A549 (cell line): ENCODE data around the gene SLC35B4. TPM values are rescaled to one million over a fixed set of nuclear protein-coding genes. Genes with fewer than 3 reads are reported as not detected.

Experiments
- ATAC-seq, 2 experiments: fragments of 200-7000 bp in 1 of 2; fragments of >200 bp in 1 of 2; cut with Nextera tagmentation in 1 of 2; cut with Tn5 transposase in 1 of 2; 3 replicates each; pipeline versions ENCODE4 v1.8.0 to v1.9.1; 2018 to 2020; ENCODE audit warnings: mild to moderate bottlenecking in 1 of 2, moderate library complexity in 1 of 2
- CTCF ChIA-PET: fragments of 300-600 bp; sonication (Branson Sonifier 250); formaldehyde crosslinking; extraction: SDS; loops from one replicate; lab custom pipeline; 2021; ENCODE audit warnings: antibody characterized with exemption, inconsistent platforms; lab: Yijun Ruan, JAX
- POLR2A ChIA-PET: fragments of 350-600 bp; formaldehyde crosslinking; extraction: SDS; loops from one replicate; lab custom pipeline; 2021; ENCODE audit warnings: antibody characterized with exemption, inconsistent platforms; lab: Yijun Ruan, JAX
- DNase-seq, 2 experiments: peaks; one replicate each; pipeline versions ENCODE4 v3.0.0 to v3.0.0-alpha.2; 2011 to 2016; ENCODE audit warnings: low read depth in 1 of 2, low spot score in 1 of 2
- FAIRE-seq: peaks from 2 replicates; lab custom pipeline; 2011; peaks lifted over from hg19 to GRCh38; lab: Jason Lieb, UNC
- H3K27ac ChIP-seq, 2 experiments: fragments of >200 bp; sonication (Bioruptor Twin); formaldehyde crosslinking; 3 replicates each; pipeline ENCODE4 v1.5.1; 2016 to 2017
- H3K4me1 ChIP-seq: fragments of >200 bp; sonication (Bioruptor Twin); formaldehyde crosslinking; 3 replicates; pipeline ENCODE4 v1.6.1; 2016
- H3K4me2 ChIP-seq: fragments of >200 bp; sonication (Bioruptor Twin); formaldehyde crosslinking; 3 replicates; pipeline ENCODE4 v1.6.1; 2016
- H3K4me3 ChIP-seq: fragments of >200 bp; sonication (Bioruptor Twin); formaldehyde crosslinking; 3 replicates; pipeline ENCODE4 v1.5.1; 2016
- H3K9me3 ChIP-seq: fragments of >200 bp; sonication (Bioruptor Twin); formaldehyde crosslinking; 3 replicates; pipeline ENCODE4 v1.6.1; 2016
- CHD4 ChIP-seq: fragments of 200-600 bp; sonication (generic); IDR thresholded peaks from 2 replicates; pipeline ENCODE4 v1.6.1; 2016; ENCODE audit warnings: antibody characterized with exemption, mild to moderate bottlenecking, borderline replicate concordance
- EP300 ChIP-seq, 2 experiments: fragments of >200 bp; sonication (Bioruptor Twin); formaldehyde crosslinking; IDR thresholded peaks; 2 replicates in 1 of 2; 3 replicates in 1 of 2; pipeline ENCODE4 v1.6.1; 2016 to 2017
- ESRRA ChIP-seq: fragments of 150-350 bp; IDR thresholded peaks from 2 replicates; pipeline ENCODE4 v1.6.1; 2014; ENCODE audit warnings: mild to moderate bottlenecking, low read length, borderline replicate concordance
- FOSB ChIP-seq: fragments of 250-450 bp; sonication (Bioruptor Pico); IDR thresholded peaks from 2 replicates; pipeline ENCODE4 v1.5.0; 2020; ENCODE audit warnings: mild to moderate bottlenecking, moderate library complexity
- FOXS1 ChIP-seq: fragments of 250-450 bp; sonication (Bioruptor Pico); IDR thresholded peaks from 2 replicates; pipeline ENCODE4 v1.5.0; 2020; ENCODE audit warnings: mild to moderate bottlenecking, moderate library complexity
- HEYL ChIP-seq: fragments of 250-450 bp; sonication (Bioruptor Pico); IDR thresholded peaks from 2 replicates; pipeline ENCODE4 v1.8.0; 2021; ENCODE audit warnings: mild to moderate bottlenecking, moderate library complexity
- JUN ChIP-seq, 2 experiments: fragments of >200 bp; sonication (Bioruptor Twin); formaldehyde crosslinking; IDR thresholded peaks; 2 replicates in 1 of 2; 3 replicates in 1 of 2; pipeline ENCODE4 v1.6.1; 2016 to 2017
- KDM5A ChIP-seq: fragments of 200-600 bp; sonication (generic); IDR thresholded peaks from 2 replicates; pipeline ENCODE4 v1.6.1; 2016; ENCODE audit warnings: antibody characterized with exemption, mild to moderate bottlenecking
- MAFK ChIP-seq: fragments of 450-650 bp; IDR thresholded peaks from 2 replicates; pipeline ENCODE4 v1.6.1; 2014; ENCODE audit not compliant: partially characterized antibody
- MAZ ChIP-seq: fragments of 150-350 bp; IDR thresholded peaks from 2 replicates; pipeline ENCODE4 v1.6.1; 2014; ENCODE audit warnings: antibody characterized with exemption, low read depth, low read length, borderline replicate concordance
- MYC ChIP-seq: IDR thresholded peaks from 2 replicates; pipeline ENCODE4 v1.6.1; 2012; ENCODE audit warnings: mild to moderate bottlenecking, inconsistent platforms, low read length, improper control_type of control experiment, borderline replicate concordance
- NFE2L2 ChIP-seq: fragments of 150-350 bp; conservative IDR thresholded peaks from 2 replicates; pipeline ENCODE4 v1.6.1; 2014; ENCODE audit warnings: low read length
- NPAS2 ChIP-seq: fragments of 250-450 bp; sonication (Bioruptor Pico); IDR thresholded peaks from 2 replicates; pipeline ENCODE4 v1.8.0; 2022; ENCODE audit warnings: mild to moderate bottlenecking, moderate library complexity, borderline replicate concordance
- ZC3H11A ChIP-seq: fragments of 450-650 bp; IDR thresholded peaks from 2 replicates; pipeline ENCODE4 v1.6.1; 2014; ENCODE audit warnings: antibody characterized with exemption, mild to moderate bottlenecking
- ZSCAN20 ChIP-seq: fragments of 250-450 bp; sonication (Bioruptor Pico); IDR thresholded peaks from 2 replicates; pipeline ENCODE4 v1.8.0; 2022; ENCODE audit warnings: mild to moderate bottlenecking, moderate library complexity
- WGBS: methylation state at CpG from one replicate; pipeline ENCODE4 v1.1.6; 2017; ENCODE audit errors: missing lambda C conversion rate; 5-methylcytosine and 5-hydroxymethylcytosine counted together
- polyA plus RNA-seq, 4 experiments: library from polyadenylated mRNA; depleted of rRNA in 3 of 4; stranded (reverse); fragments of >200 nt; fragmentation: RNase III in 1 of 4; extraction: RNeasy Plus Mini Kit Qiagen cat#74134 plus additional on column Dnase treatment in 1 of 4; gene quantifications; 2 replicates in 3 of 4; 3 replicates in 1 of 4; pipeline ENCODE4 v1.2.3, GENCODE V29; 2011 to 2017
- TF ChIP-seq, protein P1 (sequence below): fragments of 250-450 bp; sonication (Bioruptor Pico); IDR thresholded peaks from 2 replicates; pipeline ENCODE4 v1.5.0; 2020; ENCODE audit warnings: low read depth, mild to moderate bottlenecking, moderate library complexity
- TF ChIP-seq, protein P2 (sequence below): fragments of 250-450 bp; sonication (Bioruptor Pico); IDR thresholded peaks from 2 replicates; pipeline ENCODE4 v1.5.0; 2021; ENCODE audit warnings: mild to moderate bottlenecking, moderate library complexity, borderline replicate concordance
- TF ChIP-seq, protein P3 (sequence below): IDR thresholded peaks from 2 replicates; pipeline ENCODE4 v1.6.1; 2012
- TF ChIP-seq, protein P4 (sequence below): fragments of 150-350 bp; IDR thresholded peaks from 2 replicates; pipeline ENCODE4 v1.6.1; 2014; ENCODE audit warnings: low read depth, mild to moderate bottlenecking, low read length
- TF ChIP-seq, protein P5 (sequence below): fragments of >200 bp; sonication (Bioruptor Twin); formaldehyde crosslinking; IDR thresholded peaks from 3 replicates; pipeline ENCODE4 v1.5.1; 2016
- TF ChIP-seq, protein P6 (sequence below): fragments of >200 bp; sonication (Bioruptor Twin); formaldehyde crosslinking; IDR thresholded peaks from 3 replicates; pipeline ENCODE4 v1.6.1; 2016

SLC35B4 gene
- polyA plus RNA-seq, 2 of the 4 experiments (the other 2 are of a cell fraction): 32.8 to 73.0 TPM

DNA sequence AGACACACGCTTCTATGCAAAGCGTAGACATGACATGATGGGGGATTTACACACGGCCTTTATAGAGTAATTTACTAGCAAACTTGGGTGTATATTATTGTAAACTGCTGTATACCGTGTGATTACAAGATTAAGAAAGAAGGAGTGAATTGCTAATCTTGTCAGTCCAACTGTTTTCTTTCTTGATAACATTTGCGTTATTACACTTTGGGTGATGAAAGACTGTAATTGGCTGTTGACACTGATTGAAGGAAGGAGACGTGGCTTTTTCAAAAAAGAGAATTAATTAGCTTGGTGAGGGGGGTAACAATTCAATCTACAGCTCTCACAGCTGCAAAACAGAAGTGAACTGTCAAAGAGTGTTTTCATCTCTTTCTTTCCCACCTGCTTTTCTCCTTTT, 32.7 kb downstream of the SLC35B4 start:
- FAIRE-seq: peak; percentile 59
- DNase-seq: no peak
- Histone ChIP-seq H3K4me2 (no peak overlapping the region), H3K4me3 (no peak overlapping the region), H3K4me1 (peaks cover under 1% of the 10 kb centered on the region; the same call in 1 of the 3 replicates), H3K9me3 (no peaks in the 10 kb centered on the region), H3K27ac (no peak overlapping the region)
- 61% methylated on average over 6 of the region's 6 CpGs for WGBS
- ATAC-seq: no peak
- TF ChIP-seq MYC: no peak
- TF ChIP-seq FOSB (CRISPR knock-in tag): no peak
- no peak for TF ChIP-seq MAZ
- TF ChIP-seq ZSCAN20 (CRISPR knock-in tag): no peak
- TF ChIP-seq, protein P1, sequence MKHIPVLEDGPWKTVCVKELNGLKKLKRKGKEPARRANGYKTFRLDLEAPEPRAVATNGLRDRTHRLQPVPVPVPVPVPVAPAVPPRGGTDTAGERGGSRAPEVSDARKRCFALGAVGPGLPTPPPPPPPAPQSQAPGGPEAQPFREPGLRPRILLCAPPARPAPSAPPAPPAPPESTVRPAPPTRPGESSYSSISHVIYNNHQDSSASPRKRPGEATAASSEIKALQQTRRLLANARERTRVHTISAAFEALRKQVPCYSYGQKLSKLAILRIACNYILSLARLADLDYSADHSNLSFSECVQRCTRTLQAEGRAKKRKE (CRISPR knock-in tag): no peak
- no peak for TF ChIP-seq NPAS2 (CRISPR knock-in tag)
- no peak for TF ChIP-seq ZC3H11A
- TF ChIP-seq EP300 (IDR thresholded peaks at IDR 0.05): no peak
- no peak for TF ChIP-seq CHD4
- TF ChIP-seq FOXS1 (CRISPR knock-in tag): no peak
- TF ChIP-seq, protein P2, sequence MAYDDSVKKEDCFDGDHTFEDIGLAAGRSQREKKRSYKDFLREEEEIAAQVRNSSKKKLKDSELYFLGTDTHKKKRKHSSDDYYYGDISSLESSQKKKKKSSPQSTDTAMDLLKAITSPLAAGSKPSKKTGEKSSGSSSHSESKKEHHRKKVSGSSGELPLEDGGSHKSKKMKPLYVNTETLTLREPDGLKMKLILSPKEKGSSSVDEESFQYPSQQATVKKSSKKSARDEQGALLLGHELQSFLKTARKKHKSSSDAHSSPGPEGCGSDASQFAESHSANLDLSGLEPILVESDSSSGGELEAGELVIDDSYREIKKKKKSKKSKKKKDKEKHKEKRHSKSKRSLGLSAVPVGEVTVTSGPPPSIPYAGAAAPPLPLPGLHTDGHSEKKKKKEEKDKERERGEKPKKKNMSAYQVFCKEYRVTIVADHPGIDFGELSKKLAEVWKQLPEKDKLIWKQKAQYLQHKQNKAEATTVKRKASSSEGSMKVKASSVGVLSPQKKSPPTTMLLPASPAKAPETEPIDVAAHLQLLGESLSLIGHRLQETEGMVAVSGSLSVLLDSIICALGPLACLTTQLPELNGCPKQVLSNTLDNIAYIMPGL (CRISPR knock-in tag): no peak
- TF ChIP-seq KDM5A: no peak
- CTCF ChIA-PET: interaction anchor here (1.0 to 2.0 kb wide), 3 partner anchors 8 to 51 kb away, joined by 3 to 4 read pairs (median 3); no protein-coding TSS in a partner anchor
- POLR2A ChIA-PET: no interaction called here

DNA sequence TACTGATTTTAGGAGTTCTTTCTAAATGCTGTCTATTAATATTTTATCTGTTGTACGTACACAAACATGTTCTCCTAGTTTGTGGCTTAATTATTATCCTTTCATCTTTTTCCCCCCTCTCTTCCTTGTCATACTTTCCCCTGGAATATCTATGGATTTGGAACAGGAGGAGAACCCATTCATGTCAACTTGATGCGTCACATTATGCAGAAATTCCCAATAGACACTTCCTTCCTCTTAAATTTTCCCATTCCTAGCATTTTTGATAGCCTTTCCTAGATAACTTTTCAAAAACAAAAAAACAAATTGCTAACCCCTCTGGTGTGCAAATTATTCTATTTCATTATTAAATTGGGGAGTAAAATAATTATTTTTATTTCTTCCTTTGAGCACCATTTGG, 36.2 kb downstream of the SLC35B4 start:
- no peak for ATAC-seq
- Histone ChIP-seq H3K4me3 (no peak overlapping the region), H3K27ac (no peak overlapping the region), H3K9me3 (no peaks in the 10 kb centered on the region), H3K4me2 (no peak overlapping the region), H3K4me1 (peaks cover 7% of the 10 kb centered on the region; the same call in 2 of the 3 replicates)
- WGBS: 64% methylated on average over 2 of the region's 2 CpGs
- POLR2A ChIA-PET: no interaction called here
- no peak for DNase-seq
- FAIRE-seq: no peak
- CTCF ChIA-PET: no interaction called here
- TF ChIP-seq, protein P3, sequence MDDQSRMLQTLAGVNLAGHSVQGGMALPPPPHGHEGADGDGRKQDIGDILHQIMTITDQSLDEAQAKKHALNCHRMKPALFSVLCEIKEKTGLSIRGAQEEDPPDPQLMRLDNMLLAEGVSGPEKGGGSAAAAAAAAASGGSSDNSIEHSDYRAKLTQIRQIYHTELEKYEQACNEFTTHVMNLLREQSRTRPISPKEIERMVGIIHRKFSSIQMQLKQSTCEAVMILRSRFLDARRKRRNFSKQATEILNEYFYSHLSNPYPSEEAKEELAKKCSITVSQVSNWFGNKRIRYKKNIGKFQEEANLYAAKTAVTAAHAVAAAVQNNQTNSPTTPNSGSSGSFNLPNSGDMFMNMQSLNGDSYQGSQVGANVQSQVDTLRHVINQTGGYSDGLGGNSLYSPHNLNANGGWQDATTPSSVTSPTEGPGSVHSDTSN: no peak

DNA sequence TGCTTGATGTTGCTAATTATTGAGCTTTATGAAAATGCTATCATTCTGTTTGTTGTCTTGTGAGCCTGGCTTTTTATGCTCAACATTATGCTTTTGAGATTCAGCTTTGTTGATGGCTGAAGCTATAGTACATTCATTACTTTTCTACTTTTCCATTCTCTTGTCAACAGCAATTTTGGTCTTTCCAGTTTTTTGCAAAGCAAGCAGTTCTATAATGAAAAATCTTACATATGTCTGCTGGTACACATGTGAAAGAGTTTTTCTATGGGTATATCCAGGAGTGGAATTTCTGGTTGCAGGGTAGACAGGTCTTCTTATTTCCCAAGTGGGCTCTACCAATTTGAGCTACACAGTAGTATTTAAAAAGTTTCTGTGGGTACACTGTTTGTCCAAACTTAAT, 36.8 kb downstream of the SLC35B4 start:
- no peak overlapping the region for H3K27ac ChIP-seq
- TF ChIP-seq MAFK (peak; percentile 80), ESRRA (no peak)
- DNase-seq: no peak
- no peak for ATAC-seq
- peaks cover 7% of the 10 kb centered on the region; the same call in 2 of the 3 replicates for H3K4me1 ChIP-seq
- no peak overlapping the region for H3K4me3 ChIP-seq
- no peak overlapping the region for H3K4me2 ChIP-seq
- no peaks in the 10 kb centered on the region for H3K9me3 ChIP-seq
- POLR2A ChIA-PET: no interaction called here
- CTCF ChIA-PET: interaction anchor here (1.0 to 1.1 kb wide), 2 partner anchors 25 to 67 kb away, joined by 3 to 4 read pairs; no protein-coding TSS in a partner anchor
- FAIRE-seq: no peak

DNA sequence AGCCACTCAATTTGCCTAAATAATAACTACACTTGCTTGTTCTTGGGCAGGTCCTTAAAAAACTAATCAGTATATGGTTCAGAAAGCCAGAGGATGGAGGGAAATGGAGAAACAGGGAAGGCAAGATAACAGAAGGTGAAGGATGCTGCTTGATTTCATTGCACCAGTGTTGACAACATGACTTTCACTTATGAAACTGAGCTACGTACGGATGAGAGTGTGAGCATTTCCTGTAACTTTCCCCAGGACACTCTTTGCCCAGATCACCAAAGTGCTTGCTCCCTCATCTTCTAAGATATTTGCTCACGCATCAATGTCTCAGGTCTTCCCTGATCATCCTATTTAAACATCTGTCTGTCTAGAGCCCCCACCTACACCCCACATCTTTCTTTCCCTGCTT, 37.4 kb downstream of the SLC35B4 start:
- ATAC-seq: no peak
- TF ChIP-seq, protein P3: no peak
- TF ChIP-seq JUN (IDR thresholded peaks at IDR 0.05) (no peak), HEYL (CRISPR knock-in tag) (no peak), KDM5A (no peak), NFE2L2 (no peak)
- TF ChIP-seq, protein P4, sequence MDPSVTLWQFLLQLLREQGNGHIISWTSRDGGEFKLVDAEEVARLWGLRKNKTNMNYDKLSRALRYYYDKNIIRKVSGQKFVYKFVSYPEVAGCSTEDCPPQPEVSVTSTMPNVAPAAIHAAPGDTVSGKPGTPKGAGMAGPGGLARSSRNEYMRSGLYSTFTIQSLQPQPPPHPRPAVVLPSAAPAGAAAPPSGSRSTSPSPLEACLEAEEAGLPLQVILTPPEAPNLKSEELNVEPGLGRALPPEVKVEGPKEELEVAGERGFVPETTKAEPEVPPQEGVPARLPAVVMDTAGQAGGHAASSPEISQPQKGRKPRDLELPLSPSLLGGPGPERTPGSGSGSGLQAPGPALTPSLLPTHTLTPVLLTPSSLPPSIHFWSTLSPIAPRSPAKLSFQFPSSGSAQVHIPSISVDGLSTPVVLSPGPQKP: no peak
- TF ChIP-seq, protein P5, sequence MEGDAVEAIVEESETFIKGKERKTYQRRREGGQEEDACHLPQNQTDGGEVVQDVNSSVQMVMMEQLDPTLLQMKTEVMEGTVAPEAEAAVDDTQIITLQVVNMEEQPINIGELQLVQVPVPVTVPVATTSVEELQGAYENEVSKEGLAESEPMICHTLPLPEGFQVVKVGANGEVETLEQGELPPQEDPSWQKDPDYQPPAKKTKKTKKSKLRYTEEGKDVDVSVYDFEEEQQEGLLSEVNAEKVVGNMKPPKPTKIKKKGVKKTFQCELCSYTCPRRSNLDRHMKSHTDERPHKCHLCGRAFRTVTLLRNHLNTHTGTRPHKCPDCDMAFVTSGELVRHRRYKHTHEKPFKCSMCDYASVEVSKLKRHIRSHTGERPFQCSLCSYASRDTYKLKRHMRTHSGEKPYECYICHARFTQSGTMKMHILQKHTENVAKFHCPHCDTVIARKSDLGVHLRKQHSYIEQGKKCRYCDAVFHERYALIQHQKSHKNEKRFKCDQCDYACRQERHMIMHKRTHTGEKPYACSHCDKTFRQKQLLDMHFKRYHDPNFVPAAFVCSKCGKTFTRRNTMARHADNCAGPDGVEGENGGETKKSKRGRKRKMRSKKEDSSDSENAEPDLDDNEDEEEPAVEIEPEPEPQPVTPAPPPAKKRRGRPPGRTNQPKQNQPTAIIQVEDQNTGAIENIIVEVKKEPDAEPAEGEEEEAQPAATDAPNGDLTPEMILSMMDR: no peak
- TF ChIP-seq, protein P6, sequence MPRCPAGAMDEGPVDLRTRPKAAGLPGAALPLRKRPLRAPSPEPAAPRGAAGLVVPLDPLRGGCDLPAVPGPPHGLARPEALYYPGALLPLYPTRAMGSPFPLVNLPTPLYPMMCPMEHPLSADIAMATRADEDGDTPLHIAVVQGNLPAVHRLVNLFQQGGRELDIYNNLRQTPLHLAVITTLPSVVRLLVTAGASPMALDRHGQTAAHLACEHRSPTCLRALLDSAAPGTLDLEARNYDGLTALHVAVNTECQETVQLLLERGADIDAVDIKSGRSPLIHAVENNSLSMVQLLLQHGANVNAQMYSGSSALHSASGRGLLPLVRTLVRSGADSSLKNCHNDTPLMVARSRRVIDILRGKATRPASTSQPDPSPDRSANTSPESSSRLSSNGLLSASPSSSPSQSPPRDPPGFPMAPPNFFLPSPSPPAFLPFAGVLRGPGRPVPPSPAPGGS: no peak

More for the DNA sequence above, 37.4 kb downstream of the SLC35B4 start:
- peaks cover 7% of the 10 kb centered on the region; the same call in 2 of the 3 replicates for H3K4me1 ChIP-seq
- H3K4me2 ChIP-seq: no peak overlapping the region; the same call in 2 of the 3 replicates
- CTCF ChIA-PET: interaction anchor here (0.9 to 1.1 kb wide), 3 partner anchors 25 to 82 kb away, joined by 3 to 4 read pairs (median 3); no protein-coding TSS in a partner anchor
- no peaks in the 10 kb centered on the region for H3K9me3 ChIP-seq
- FAIRE-seq (peak; percentile 59), DNase-seq (no peak)
- POLR2A ChIA-PET: no interaction called here
- no peak overlapping the region for H3K4me3 ChIP-seq
- no peak overlapping the region for H3K27ac ChIP-seq
- WGBS: 83% methylated on average over 3 of the region's 3 CpGs
